Measurements from ENCODE around the gene ANKRD34A. TPM values are rescaled to one million over a fixed set of nuclear protein-coding genes. Genes with fewer than 3 reads are reported as not detected.

The ANKRD34A gene
- total RNA-seq, 2 experiments from 2014 or later: 2.0 to 2.2 TPM

DNA sequence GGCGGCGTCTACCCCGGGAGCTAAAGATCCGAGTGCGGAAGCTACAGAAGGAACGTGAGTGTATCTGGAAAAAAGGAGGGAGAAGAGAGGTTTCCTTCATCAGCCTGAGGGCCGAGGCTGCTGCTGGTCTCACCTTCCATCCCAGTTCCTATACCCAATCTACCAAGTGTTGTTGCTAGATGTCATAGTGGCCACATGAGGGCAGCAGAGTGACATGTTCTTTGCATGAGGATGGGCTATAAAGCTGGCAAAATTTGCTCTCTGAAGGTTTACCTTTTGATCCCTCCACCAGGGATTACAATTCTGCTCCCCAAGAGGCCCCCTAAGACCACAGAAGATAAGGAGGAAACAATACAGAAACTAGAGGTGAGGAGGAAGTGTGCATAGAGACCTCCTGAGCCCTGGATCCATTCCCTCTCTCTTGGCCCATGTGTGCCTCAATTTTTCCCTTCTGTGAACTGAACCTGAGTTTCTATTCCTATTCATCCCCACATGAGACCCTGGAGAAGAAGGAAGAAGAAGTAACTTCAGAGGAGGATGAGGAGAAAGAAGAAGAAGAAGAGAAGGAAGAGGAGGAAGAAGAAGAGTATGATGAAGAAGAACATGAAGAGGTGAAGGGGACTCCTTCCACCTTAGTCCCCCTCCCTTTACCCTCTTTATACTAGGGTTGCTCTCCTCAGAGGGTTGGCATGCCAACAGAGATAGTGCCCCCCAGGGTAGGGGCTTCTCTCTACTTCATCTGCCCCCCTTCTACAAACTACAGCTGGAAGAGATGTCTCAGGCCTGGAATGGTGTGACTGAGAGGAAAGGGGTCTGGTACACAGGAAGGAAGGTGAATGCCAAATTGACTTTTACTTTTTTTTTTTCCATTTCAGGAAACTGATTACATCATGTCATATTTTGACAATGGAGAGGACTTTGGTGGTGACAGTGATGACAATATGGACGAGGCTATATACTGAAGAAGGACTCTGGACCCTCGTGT is 13.4 kb upstream of the ANKRD34A start:
- Mint-ChIP-seq H3K9me3 (peaks cover 2% of the 10 kb centered on the region), H3K27ac (no peak overlapping the region), H3K36me3 (ENCODE audit: low read depth) (peaks cover 3% of the 10 kb centered on the region), H3K4me1 (peaks cover 26% of the 10 kb centered on the region), H3K27me3 (no peaks in the 10 kb centered on the region), H3K4me3 (no peak overlapping the region)
- CTCF ChIA-PET: interaction anchor here (0.9 to 8.7 kb wide), 25 partner anchors 9 to 132 kb away, joined by 3 to 190 read pairs (median 5); partner anchors contain the start of genes ANKRD34A, LIX1L, NUDT17 and PIAS3
- POLR2A ChIA-PET: interaction anchor here (2.7 kb wide), 1 partner anchor 17 kb away, joined by 16 read pairs; no protein-coding TSS in a partner anchor
- DNase-seq: peak; percentile 85

DNA sequence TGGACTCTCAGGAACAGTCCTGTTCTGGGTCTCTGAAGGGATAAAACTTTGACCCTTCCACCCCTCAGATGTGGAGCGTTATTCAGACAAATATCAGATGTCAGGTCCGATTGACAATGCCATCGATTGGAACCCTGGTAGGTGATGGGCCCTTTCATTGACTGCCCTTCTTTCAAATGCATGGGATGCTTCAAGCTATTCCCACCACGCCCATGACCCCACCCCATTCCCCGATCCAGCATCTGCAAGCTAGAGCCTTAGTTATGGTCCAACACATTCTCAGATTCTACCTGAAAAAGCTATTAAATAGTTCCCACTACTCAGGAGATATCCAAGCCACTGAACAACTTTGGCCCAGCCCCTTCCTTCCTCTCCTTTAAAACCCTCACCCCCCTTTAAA is 12.6 kb upstream of the ANKRD34A start:
- ChIA-PET CTCF (interaction anchor here (0.6 to 8.7 kb wide), 25 partner anchors 9 to 132 kb away, joined by 3 to 190 read pairs (median 5); partner anchors contain the start of genes ANKRD34A, LIX1L, NUDT17 and PIAS3), POLR2A (interaction anchor here (0.6 kb wide), 1 partner anchor 52 kb away, joined by 8 read pairs; no protein-coding TSS in a partner anchor)
- no peaks in the 10 kb centered on the region for H3K27me3 Mint-ChIP-seq

DNA sequence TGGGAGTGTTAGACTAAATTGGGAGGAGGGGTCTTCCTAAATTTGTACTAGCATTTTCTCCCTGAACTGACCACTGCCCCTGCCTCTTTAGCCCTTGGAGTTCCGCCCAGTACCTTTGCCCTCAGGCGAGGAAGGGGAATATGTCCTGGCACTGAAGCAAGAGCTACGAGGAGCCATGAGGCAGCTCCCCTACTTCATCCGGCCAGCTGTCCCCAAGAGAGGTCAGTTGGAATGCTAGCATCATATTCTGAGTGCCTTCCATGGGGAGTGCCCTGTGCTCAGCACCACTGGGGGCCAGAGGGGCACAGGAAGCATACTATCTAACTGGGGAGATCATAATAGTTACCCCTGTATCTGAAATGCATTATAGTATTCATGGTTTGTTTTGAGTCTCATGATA is 10.8 kb upstream of the ANKRD34A start:
- POLR2A ChIA-PET: no interaction called here
- CTCF ChIA-PET: interaction anchor here (7.5 to 8.7 kb wide), 2 partner anchors 17 to 31 kb away, joined by 154 to 190 read pairs; partner anchors contain the start of gene TXNIP
- Mint-ChIP-seq H3K9me3 (no peaks in the 10 kb centered on the region), H3K4me1 (peaks cover 11% of the 10 kb centered on the region), H3K36me3 (ENCODE audit: low read depth) (no peaks in the 10 kb centered on the region), H3K27ac (no peak overlapping the region), H3K4me3 (no peak overlapping the region), H3K27me3 (no peaks in the 10 kb centered on the region)
- DNase-seq: no peak

More for the DNA sequence above, 12.6 kb upstream of the ANKRD34A start:
- H3K4me3 Mint-ChIP-seq: no peak overlapping the region
- no peak for DNase-seq
- peaks cover 18% of the 10 kb centered on the region for H3K4me1 Mint-ChIP-seq
- peaks cover 1% of the 10 kb centered on the region for H3K9me3 Mint-ChIP-seq
- no peak overlapping the region for H3K27ac Mint-ChIP-seq
- peaks cover 3% of the 10 kb centered on the region for H3K36me3 Mint-ChIP-seq (ENCODE audit: low read depth)

DNA sequence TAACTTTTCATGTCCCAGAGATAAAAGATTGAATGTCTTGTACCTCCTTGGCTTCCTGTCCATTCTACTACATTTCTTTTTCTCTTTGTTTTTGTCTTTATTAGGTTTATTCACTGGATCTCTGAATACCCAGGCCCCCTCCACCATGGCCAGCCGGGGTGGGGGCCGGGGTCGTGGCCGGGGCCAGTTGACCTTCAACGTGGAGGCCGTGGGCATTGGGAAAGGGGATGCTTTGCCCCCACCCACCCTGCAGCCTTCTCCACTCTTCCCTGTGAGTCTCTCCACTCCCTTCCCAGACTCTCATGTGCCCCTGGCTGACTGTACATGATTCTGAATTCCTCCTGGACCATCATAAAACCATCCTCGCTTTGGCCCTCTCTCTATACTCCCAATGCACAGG is 10.3 kb upstream of the ANKRD34A start:
- Mint-ChIP-seq H3K4me1 (peaks cover 12% of the 10 kb centered on the region), H3K4me3 (no peak overlapping the region), H3K9me3 (no peaks in the 10 kb centered on the region), H3K27me3 (no peaks in the 10 kb centered on the region), H3K27ac (no peak overlapping the region), H3K36me3 (ENCODE audit: low read depth) (peaks cover 1% of the 10 kb centered on the region)
- DNase-seq: no peak
- CTCF ChIA-PET: interaction anchor here (8.7 kb wide), 1 partner anchor 17 kb away, joined by 154 read pairs; the partner anchor contains the start of gene TXNIP
- POLR2A ChIA-PET: no interaction called here

DNA sequence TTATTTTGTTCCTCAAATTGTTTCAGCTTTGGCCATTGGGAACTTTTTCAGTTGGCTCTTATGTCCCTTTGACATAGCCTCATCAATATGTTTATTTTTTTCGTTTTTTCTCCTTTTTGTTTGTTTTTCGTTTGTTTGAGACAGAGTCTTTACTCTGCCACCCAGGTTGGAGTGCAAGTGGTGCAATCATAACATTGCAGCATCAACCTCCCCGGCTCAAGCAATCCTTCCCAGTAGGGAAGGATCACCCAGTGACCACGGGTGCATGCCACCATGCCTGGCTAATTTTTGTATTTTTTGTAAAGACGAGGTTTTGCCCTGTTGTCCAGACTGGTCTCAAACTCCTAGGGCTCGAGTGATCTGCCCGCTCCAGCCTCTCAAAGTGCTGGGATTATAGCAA is 8.2 kb upstream of the ANKRD34A start:
- ChIA-PET CTCF (interaction anchor here (0.6 to 1.6 kb wide), 3 partner anchors 8 to 142 kb away, joined by 5 to 6 read pairs (median 5); partner anchors contain the start of genes ANKRD34A and POLR3GL), POLR2A (no interaction called here)
- no peak for DNase-seq

DNA sequence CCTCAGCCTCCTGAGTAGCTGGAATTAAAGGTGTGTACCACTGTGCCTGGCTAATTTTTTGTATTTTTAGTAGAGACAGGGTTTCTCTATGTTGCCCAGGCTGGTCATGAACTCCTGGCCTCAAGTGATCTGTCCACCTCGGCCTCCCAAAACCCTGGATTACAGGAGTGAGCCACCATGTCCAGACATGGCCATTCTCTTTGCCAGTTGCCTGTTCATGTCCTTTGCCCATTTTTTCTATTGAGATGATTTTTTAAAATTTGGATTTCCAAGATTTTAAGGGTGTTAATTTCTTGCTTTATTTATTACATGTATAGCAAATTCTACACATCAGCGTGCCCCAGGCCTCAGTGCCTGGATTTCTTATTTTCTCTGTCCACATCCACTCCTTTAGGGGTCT is 2.9 kb upstream of the ANKRD34A start:
- DNase-seq: no peak
- Mint-ChIP-seq H3K27ac (no peak overlapping the region), H3K4me1 (peaks cover 33% of the 10 kb centered on the region), H3K36me3 (ENCODE audit: low read depth) (peaks cover 13% of the 10 kb centered on the region), H3K4me3 (no peak overlapping the region), H3K27me3 (no peaks in the 10 kb centered on the region), H3K9me3 (peaks cover 7% of the 10 kb centered on the region)
- POLR2A ChIA-PET: no interaction called here
- CTCF ChIA-PET: interaction anchor here (0.6 to 4.3 kb wide), 5 partner anchors 9 to 110 kb away, joined by 3 to 22 read pairs (median 5); partner anchors contain the start of gene LIX1L

More for the DNA sequence above, 8.2 kb upstream of the ANKRD34A start:
- no peaks in the 10 kb centered on the region for H3K27me3 Mint-ChIP-seq
- no peak overlapping the region for H3K4me3 Mint-ChIP-seq
- peaks cover 8% of the 10 kb centered on the region for H3K36me3 Mint-ChIP-seq (ENCODE audit: low read depth)
- peaks cover 3% of the 10 kb centered on the region for H3K9me3 Mint-ChIP-seq
- H3K4me1 Mint-ChIP-seq: peaks cover 15% of the 10 kb centered on the region
- H3K27ac Mint-ChIP-seq: no peak overlapping the region

DNA sequence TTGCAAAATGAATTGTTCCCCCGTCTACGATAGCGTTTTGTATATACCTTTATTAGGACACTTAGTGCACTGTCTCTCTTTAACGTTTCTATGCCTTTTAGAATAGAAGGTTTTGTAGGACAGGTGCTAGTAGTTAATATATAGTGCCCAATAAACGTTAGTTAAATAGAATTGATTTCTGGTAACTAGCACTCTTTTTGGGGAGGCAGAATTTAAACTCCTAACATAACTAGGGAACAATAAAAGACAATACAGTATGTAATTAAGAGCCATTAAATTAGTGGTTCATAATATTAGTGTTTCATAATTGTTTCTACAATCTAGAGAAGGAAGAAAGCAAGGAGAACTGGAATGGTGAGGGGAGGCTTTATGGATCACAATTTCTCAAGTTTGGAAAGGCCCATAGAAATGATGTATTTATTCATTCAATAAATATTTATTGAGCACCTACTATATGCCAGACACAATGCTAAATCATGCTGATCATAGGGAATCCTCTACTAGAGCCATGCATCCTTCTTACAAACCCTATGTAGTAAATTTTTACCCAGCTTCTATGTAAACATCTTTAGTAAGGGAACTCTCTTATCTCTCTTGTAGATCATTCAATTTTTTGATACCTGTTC is 857 bp upstream of the ANKRD34A start:
- peak overlapping the region; percentile 89 for H3K27ac Mint-ChIP-seq
- peaks cover 13% of the 10 kb centered on the region for H3K36me3 Mint-ChIP-seq (ENCODE audit: low read depth)
- peak overlapping the region; percentile 95 for H3K4me3 Mint-ChIP-seq
- ChIA-PET CTCF (interaction anchor here (0.8 to 3.9 kb wide), 10 partner anchors 8 to 120 kb away, joined by 3 to 43 read pairs (median 6); partner anchors contain the start of genes NUDT17 and RBM8A), POLR2A (interaction anchor here (0.6 to 1.4 kb wide), 5 partner anchors 8 to 87 kb away, joined by 3 to 6 read pairs (median 4); partner anchors contain the start of gene RBM8A)
- peaks cover 7% of the 10 kb centered on the region for H3K9me3 Mint-ChIP-seq
- peaks cover 46% of the 10 kb centered on the region for H3K4me1 Mint-ChIP-seq
- H3K27me3 Mint-ChIP-seq: no peaks in the 10 kb centered on the region
- no peak for DNase-seq

DNA sequence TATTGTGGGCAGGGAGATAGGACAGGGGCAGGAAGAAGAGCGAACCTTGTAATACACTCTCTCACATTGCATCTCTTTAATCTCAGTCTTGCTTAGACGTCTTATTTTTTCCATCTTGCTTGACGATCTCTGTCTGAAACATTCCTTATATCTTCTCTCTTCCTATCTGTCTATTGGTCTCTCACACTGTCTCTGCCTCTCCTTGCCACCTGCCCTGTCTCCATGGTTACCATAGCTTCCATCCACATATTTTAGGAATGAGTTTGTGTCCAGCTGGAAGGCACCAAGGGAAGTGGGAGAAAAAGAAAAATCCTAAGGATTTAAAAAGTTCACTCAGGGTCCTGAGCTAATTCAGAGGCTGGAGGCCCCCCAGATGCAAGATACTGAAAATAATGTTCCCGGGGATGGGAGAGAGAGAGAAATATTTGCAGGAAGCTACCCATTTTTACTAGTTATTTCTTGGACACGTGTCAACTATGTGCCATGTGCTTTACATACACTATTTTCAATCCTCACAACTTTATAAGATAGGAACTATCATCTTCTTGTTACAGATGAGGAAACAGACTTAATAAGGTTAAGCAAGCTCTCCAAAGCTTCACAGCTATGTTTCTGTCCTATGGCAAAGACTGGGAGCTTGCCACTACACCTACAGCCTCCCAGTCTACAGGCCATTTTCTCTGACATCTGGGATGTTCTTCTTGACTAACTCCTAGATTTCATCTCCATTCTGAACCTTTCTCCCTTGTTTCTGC is 933 bp downstream of the ANKRD34A start:
- peaks cover 7% of the 10 kb centered on the region for H3K9me3 Mint-ChIP-seq
- H3K4me3 Mint-ChIP-seq: peak overlapping the region; percentile 95
- H3K36me3 Mint-ChIP-seq (ENCODE audit: low read depth): peaks cover 11% of the 10 kb centered on the region
- DNase-seq: no peak
- CTCF ChIA-PET: interaction anchor here (0.7 to 3.9 kb wide), 10 partner anchors 9 to 118 kb away, joined by 3 to 43 read pairs (median 5); partner anchors contain the start of genes NUDT17 and RBM8A
- H3K27ac Mint-ChIP-seq: peak overlapping the region; percentile 89
- H3K27me3 Mint-ChIP-seq: peaks cover 4% of the 10 kb centered on the region
- POLR2A ChIA-PET: interaction anchor here (1.0 to 1.4 kb wide), 3 partner anchors 29 to 88 kb away, joined by 3 to 6 read pairs (median 5); partner anchors contain the start of gene RBM8A
- peaks cover 62% of the 10 kb centered on the region for H3K4me1 Mint-ChIP-seq

DNA sequence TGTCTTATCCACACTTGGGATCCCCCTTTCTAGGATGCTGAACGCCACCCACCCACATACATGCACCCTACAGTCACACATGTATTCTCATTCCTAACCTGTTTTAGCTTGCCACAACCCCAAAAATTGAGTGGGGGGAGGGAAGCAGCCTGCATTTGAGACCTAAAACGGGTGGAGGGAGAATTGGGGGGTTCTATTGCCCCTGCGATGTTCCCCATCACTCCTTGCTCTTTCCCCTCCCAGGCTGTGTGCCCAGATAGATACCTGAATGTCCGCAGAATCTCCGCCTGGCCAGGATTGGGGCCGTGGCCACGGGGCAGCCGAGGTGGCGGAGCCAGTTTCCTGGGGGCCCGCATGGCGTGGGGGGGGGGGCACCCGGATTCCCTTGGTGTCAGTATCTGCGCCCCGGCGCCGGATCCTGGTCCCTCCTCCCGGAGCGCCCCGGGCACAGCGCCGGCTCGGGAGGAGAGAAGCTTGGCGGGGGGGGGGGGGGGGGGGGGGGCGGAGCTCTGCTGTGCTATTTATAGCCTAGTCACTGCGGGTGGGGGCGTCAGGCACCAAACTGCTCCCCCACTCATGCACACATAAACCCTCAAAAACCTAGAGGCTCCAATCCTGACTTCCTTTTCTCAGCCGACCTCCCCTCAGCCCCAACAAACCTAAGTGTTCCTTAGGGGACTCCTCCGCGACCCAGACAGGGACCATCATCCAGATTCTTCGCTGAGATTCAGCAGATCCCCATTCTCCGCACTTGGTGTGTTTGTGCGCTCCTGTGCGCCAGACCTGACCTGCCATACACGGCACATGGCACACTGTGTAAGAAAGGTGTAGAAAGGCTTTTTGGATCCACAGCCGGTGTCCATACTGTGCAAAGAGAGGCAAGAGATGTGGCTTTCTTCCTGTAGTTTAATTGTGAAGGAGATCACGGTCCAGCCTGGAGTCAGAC is 1.9 kb downstream of the ANKRD34A start:
- CTCF ChIA-PET: interaction anchor here (1.1 to 3.9 kb wide), 6 partner anchors 16 to 117 kb away, joined by 3 to 43 read pairs (median 9); partner anchors contain the start of genes NUDT17 and RBM8A
- H3K27ac Mint-ChIP-seq: peak overlapping the region; percentile 89

DNA sequence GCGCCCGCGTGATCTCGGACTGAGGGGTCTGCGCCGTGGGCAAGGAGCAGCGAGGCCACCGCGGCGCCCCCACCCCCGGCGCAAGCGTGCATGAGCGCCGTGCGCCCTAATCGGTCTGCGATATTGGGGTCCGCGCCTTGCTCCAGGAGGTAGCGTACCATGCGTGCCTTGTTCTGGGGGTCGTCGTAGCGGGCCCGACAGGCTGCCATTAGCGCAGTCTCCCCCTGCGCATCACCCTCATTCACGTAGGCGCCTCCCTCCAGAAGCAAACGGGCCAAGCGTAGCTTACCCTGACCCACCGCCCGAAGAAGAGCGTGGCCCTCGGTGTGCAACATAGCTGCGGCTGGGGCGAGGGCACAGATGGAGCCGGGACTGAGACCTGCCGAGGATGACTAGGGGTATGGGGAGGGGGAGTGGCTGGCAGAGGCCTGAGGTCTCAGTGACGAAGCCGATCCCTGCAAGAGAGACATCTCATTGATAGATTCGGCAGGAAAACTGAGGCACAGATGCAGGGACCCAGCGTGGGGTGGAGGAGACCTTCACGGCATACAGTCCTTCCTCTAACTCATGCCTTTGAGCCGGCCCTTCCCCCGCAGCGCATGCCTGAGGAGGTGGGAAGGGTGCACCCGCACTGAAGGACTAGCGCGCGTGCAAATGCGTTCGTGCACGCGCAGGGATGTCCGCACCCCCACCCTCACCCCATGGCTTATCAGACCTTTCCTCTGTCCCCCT is 2.8 kb downstream of the ANKRD34A start:
- Mint-ChIP-seq H3K9me3 (no peaks in the 10 kb centered on the region), H3K4me3 (peak overlapping the region; percentile 86), H3K27me3 (peaks cover 4% of the 10 kb centered on the region), H3K27ac (peak overlapping the region; percentile 83), H3K4me1 (peaks cover 67% of the 10 kb centered on the region), H3K36me3 (ENCODE audit: low read depth) (no peaks in the 10 kb centered on the region)
- peak; percentile 47 for DNase-seq
- CTCF ChIA-PET: interaction anchor here (1.4 kb wide), 1 partner anchor 46 kb away, joined by 4 read pairs; no protein-coding TSS in a partner anchor
- POLR2A ChIA-PET: interaction anchor here (1.1 kb wide), 1 partner anchor 496 kb away, joined by 6 read pairs; no protein-coding TSS in a partner anchor

More for the DNA sequence above, 1.9 kb downstream of the ANKRD34A start:
- POLR2A ChIA-PET: no interaction called here
- peaks cover 4% of the 10 kb centered on the region for H3K27me3 Mint-ChIP-seq
- DNase-seq: peak; percentile 20
- peaks cover 63% of the 10 kb centered on the region for H3K4me1 Mint-ChIP-seq
- H3K36me3 Mint-ChIP-seq (ENCODE audit: low read depth): peaks cover 3% of the 10 kb centered on the region
- peaks cover 2% of the 10 kb centered on the region for H3K9me3 Mint-ChIP-seq
- peak overlapping the region; percentile 95 for H3K4me3 Mint-ChIP-seq

Data from activated CD4-positive, alpha-beta T cell treated with anti-CD3 and anti-CD28 coated beads, Interleukin-2, amount 10 ng/mL, durations not matched to agents 7 days and 5 days (primary cell).